Measurements from ENCODE around the gene NOP53. TPM values are rescaled to one million over a fixed set of nuclear protein-coding genes. Genes with fewer than 3 reads are reported as not detected.

NOP53 gene
- total and polyA plus RNA-seq, 2 donors (not counting 3 experiments of a cell fraction or from before 2014, with no cell fraction given) = 119 to 150 TPM

DNA sequence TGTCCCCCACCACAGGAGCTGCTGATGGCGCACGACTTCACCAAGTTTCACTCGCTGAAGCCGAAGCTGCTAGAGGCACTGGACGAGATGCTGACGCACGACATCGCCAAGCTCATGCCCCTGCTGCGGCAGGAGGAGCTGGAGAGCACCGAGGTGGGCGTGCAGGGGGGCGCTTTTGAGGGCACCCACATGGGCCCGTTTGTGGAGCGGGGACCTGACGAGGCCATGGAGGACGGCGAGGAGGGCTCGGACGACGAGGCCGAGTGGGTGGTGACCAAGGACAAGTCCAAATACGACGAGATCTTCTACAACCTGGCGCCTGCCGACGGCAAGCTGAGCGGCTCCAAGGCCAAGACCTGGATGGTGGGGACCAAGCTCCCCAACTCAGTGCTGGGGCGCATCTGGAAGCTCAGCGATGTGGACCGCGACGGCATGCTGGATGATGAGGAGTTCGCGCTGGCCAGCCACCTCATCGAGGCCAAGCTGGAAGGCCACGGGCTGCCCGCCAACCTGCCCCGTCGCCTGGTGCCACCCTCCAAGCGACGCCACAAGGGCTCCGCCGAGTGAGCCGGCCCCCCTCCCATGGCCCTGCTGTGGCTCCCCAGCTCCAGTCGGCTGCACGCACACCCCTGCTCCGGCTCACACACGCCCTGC lies 4.4 kb upstream of the NOP53 start:
- no peak overlapping the region for H3K4me2 ChIP-seq (ENCODE audit: insufficient read depth, low read length)
- H3K27ac ChIP-seq (ENCODE audit: insufficient read depth, low read depth, low read length) = no peak overlapping the region
- no peaks in the 10 kb centered on the region for H3K9me1 ChIP-seq (replicated peaks; ENCODE audit: control insufficient read depth, extremely low read depth, insufficient read depth, low read length)
- peaks cover 3 to 30% of the 10 kb centered on the region in 2 experiments for H3K36me3 ChIP-seq (ENCODE audit: control insufficient read depth in 2 of 2, extremely low read depth in 1 of 2, insufficient read depth in 2 of 2, low read length in 2 of 2)
- BruUV-seq (replicated peaks) = no TSS peak
- TF ChIP-seq POLR2AphosphoS5 (IDR thresholded peaks at IDR 0.05; ENCODE audit: insufficient read depth, low read depth, low read length) = no peak
- no peak for TF ChIP-seq JUN (IDR thresholded peaks at IDR 0.05; ENCODE audit: borderline replicate concordance, insufficient read depth, insufficient read length, low read depth)
- no peak for TF ChIP-seq MYC (IDR thresholded peaks at IDR 0.05; ENCODE audit: low read depth, low read length)
- TF ChIP-seq, protein P1, sequence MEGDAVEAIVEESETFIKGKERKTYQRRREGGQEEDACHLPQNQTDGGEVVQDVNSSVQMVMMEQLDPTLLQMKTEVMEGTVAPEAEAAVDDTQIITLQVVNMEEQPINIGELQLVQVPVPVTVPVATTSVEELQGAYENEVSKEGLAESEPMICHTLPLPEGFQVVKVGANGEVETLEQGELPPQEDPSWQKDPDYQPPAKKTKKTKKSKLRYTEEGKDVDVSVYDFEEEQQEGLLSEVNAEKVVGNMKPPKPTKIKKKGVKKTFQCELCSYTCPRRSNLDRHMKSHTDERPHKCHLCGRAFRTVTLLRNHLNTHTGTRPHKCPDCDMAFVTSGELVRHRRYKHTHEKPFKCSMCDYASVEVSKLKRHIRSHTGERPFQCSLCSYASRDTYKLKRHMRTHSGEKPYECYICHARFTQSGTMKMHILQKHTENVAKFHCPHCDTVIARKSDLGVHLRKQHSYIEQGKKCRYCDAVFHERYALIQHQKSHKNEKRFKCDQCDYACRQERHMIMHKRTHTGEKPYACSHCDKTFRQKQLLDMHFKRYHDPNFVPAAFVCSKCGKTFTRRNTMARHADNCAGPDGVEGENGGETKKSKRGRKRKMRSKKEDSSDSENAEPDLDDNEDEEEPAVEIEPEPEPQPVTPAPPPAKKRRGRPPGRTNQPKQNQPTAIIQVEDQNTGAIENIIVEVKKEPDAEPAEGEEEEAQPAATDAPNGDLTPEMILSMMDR (IDR thresholded peaks at IDR 0.05; ENCODE audit: extremely low read depth in 1 of 2, insufficient read depth in 1 of 2, low read depth in 1 of 2, low read length in 2 of 2) = no peak
- TF ChIP-seq, protein P2, sequence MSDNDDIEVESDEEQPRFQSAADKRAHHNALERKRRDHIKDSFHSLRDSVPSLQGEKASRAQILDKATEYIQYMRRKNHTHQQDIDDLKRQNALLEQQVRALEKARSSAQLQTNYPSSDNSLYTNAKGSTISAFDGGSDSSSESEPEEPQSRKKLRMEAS (IDR thresholded peaks at IDR 0.05; ENCODE audit: insufficient read depth, insufficient read length) = no peak
- no peak for TF ChIP-seq FOS (IDR thresholded peaks at IDR 0.05; ENCODE audit: borderline replicate concordance, insufficient read depth, low read length)
- no peak for TF ChIP-seq GATA2 (IDR thresholded peaks at IDR 0.05; ENCODE audit: insufficient read depth, insufficient read length, low read depth, low read length)
- TF ChIP-seq EZH2 (IDR thresholded peaks at IDR 0.05; ENCODE audit: borderline replicate concordance, low read depth, low read length, severe bottlenecking) = no peak
- no peak for TF ChIP-seq POLR2A (IDR thresholded peaks at IDR 0.05; ENCODE audit: low read depth, low read length)
- DNase-seq (ENCODE audit: low read depth, low spot score) = no peak
- H3K79me2 ChIP-seq (ENCODE audit: control insufficient read depth, insufficient read depth, low read length) = peaks cover 3% of the 10 kb centered on the region
- H3K4me3 ChIP-seq (replicated peaks in 1 of 3; ENCODE audit: insufficient read depth in 1 of 3, low read depth in 1 of 3, low read length in 3 of 3) = no peak overlapping the region
- H2AFZ ChIP-seq (ENCODE audit: low read depth, low read length) = no peak overlapping the region
- intact Hi-C loops (cut with micrococcal nuclease) (no loop called here), dilution Hi-C loops (cut with MboI; ENCODE audit: extremely low pct_ligation_motif_present, low sequenced_read_pairs) (no loop called here)
- H3K27me3 ChIP-seq (ENCODE audit: control insufficient read depth in 2 of 2, insufficient read depth in 2 of 2, low read length in 2 of 2) = no peaks in the 10 kb centered on the region
- ChIA-PET CTCF (interaction anchor here (1.0 to 4.5 kb wide), 5 partner anchors 12 to 304 kb away, joined by 4 to 54 read pairs (median 5); partner anchors contain the start of gene EHD2), POLR2A (no interaction called here)
- no peaks in the 10 kb centered on the region for H4K20me1 ChIP-seq (replicated peaks; ENCODE audit: control insufficient read depth, extremely low read depth, insufficient read depth, low read length)
- no peak for FAIRE-seq
- H3K4me1 ChIP-seq (ENCODE audit: control insufficient read depth, extremely low read depth, insufficient read depth, low read length) = peaks cover 14% of the 10 kb centered on the region
- no peak overlapping the region for H3K9ac ChIP-seq (replicated peaks; ENCODE audit: extremely low read depth, insufficient read depth, low read length)
- no peaks in the 10 kb centered on the region for H3K9me3 ChIP-seq (replicated peaks; ENCODE audit: control insufficient read depth, insufficient read depth, low read length)

Measured in endothelial cell of umbilical vein (primary cell).